ENCODE results near the gene CMPK1. TPM values are rescaled to one million over a fixed set of nuclear protein-coding genes. Genes with fewer than 3 reads are reported as not detected.
A peak's percentile ranks its signal among the peaks of the same experiment; 100 is the strongest.

The CMPK1 gene
- total and polyA plus RNA-seq, 8 donors, result 25.7 to 174 (median 98.0) TPM

GRCh38 chr1:47371016-47371517 lies 37.5 kb downstream of the CMPK1 start:
- H3K4me1 ChIP-seq, result no peaks in the 10 kb centered on the region
- no peak overlapping the region for H3K4me3 ChIP-seq
- H3K27me3 ChIP-seq, result no peaks in the 10 kb centered on the region
- no peak overlapping the region for H3K27ac ChIP-seq
- TF ChIP-seq POLR2A (IDR thresholded peaks at IDR 0.05) (no peak), CTCF (IDR thresholded peaks at IDR 0.05) (no peak), EP300 (IDR thresholded peaks at IDR 0.05) (no peak), POLR2AphosphoS5 (IDR thresholded peaks at IDR 0.05) (no peak)
- DNase-seq, result no peak
- intact Hi-C loops (cut with DNase I; ENCODE audit: low total_unique reads), result no loop called here
- H3K36me3 ChIP-seq, result peaks cover 47 to 80% (median 77%) of the 10 kb centered on the region in 4 donors
- no peaks in the 10 kb centered on the region for H3K9me3 ChIP-seq

GRCh38 chr1:47374501-47374900 lies 40.9 kb downstream of the CMPK1 start:
- H3K9me3 ChIP-seq, result no peaks in the 10 kb centered on the region
- peaks cover 43 to 99% (median 87%) of the 10 kb centered on the region in 4 donors for H3K36me3 ChIP-seq
- H3K4me3 ChIP-seq, result no peak overlapping the region
- intact Hi-C loops (cut with DNase I; ENCODE audit: low total_unique reads), result no loop called here
- no peaks in the 10 kb centered on the region for H3K27me3 ChIP-seq
- H3K4me1 ChIP-seq, result peaks cover 0 to 20% (median 0%) of the 10 kb centered on the region in 4 donors
- H3K27ac ChIP-seq, result no peak overlapping the region
- TF ChIP-seq CTCF (IDR thresholded peaks at IDR 0.05) (no peak), POLR2A (IDR thresholded peaks at IDR 0.05) (no peak), POLR2AphosphoS5 (IDR thresholded peaks at IDR 0.05) (no peak), EP300 (IDR thresholded peaks at IDR 0.05) (no peak)
- WGBS, 5 donors, result 60 to 91% (median 85%) methylated on average over 1 of the region's 1 CpG
- no peak for DNase-seq

- no peak overlapping the region for H3K27ac ChIP-seq
- H3K36me3 ChIP-seq, result peaks cover 29 to 93% (median 80%) of the 10 kb centered on the region in 4 donors
- intact Hi-C loops (cut with DNase I; ENCODE audit: low total_unique reads), result no loop called here
- no peaks in the 10 kb centered on the region for H3K9me3 ChIP-seq
- no peak for DNase-seq
- peaks cover 0 to 20% (median 2%) of the 10 kb centered on the region in 4 donors for H3K4me1 ChIP-seq
- WGBS, 5 donors, result 30 to 50% (median 46%) methylated on average over 1 of the region's 1 CpG
- no peaks in the 10 kb centered on the region for H3K27me3 ChIP-seq
- no peak overlapping the region for H3K4me3 ChIP-seq
- TF ChIP-seq POLR2A (IDR thresholded peaks at IDR 0.05) (no peak), EP300 (IDR thresholded peaks at IDR 0.05) (no peak), CTCF (IDR thresholded peaks at IDR 0.05) (no peak), POLR2AphosphoS5 (IDR thresholded peaks at IDR 0.05) (no peak)
These were observed 44.6 kb downstream of the CMPK1 start for GRCh38 chr1:47378147-47378546.

- peaks cover 0 to 20% (median 2%) of the 10 kb centered on the region in 4 donors for H3K4me1 ChIP-seq
- H3K36me3 ChIP-seq, result peaks cover 5 to 78% (median 64%) of the 10 kb centered on the region in 4 donors
- H3K4me3 ChIP-seq, result no peak overlapping the region
- DNase-seq, result no peak
- 62 to 88% (median 82%) methylated on average over 5 of the region's 5 CpGs for WGBS, 5 donors
- no peaks in the 10 kb centered on the region for H3K9me3 ChIP-seq
- H3K27ac ChIP-seq, result no peak overlapping the region
- TF ChIP-seq EP300 (IDR thresholded peaks at IDR 0.05) (no peak), POLR2AphosphoS5 (IDR thresholded peaks at IDR 0.05) (peak in 1 of 3 donors; percentile 25), POLR2A (IDR thresholded peaks at IDR 0.05) (no peak)
- no peaks in the 10 kb centered on the region for H3K27me3 ChIP-seq
- intact Hi-C loops (cut with DNase I; ENCODE audit: low total_unique reads), result no loop called here
These were observed 47.1 kb downstream of the CMPK1 start for GRCh38 chr1:47380699-47381098.

GRCh38 chr1:47382399-47382983 lies 48.9 kb downstream of the CMPK1 start:
- TF ChIP-seq POLR2A (IDR thresholded peaks at IDR 0.05) (no peak), POLR2AphosphoS5 (IDR thresholded peaks at IDR 0.05) (no peak), EP300 (IDR thresholded peaks at IDR 0.05) (no peak)
- WGBS, 5 donors, result 78 to 91% (median 83%) methylated on average over 3 of the region's 3 CpGs
- no peaks in the 10 kb centered on the region for H3K9me3 ChIP-seq
- no peaks in the 10 kb centered on the region for H3K27me3 ChIP-seq
- H3K4me3 ChIP-seq, result no peak overlapping the region
- no peak overlapping the region for H3K27ac ChIP-seq
- peaks cover 5 to 61% (median 48%) of the 10 kb centered on the region in 4 donors for H3K36me3 ChIP-seq
- intact Hi-C loops (cut with DNase I; ENCODE audit: low total_unique reads), result no loop called here
- peaks cover 0 to 22% (median 2%) of the 10 kb centered on the region in 4 donors for H3K4me1 ChIP-seq
- no peak for DNase-seq
